B cell (primary cell): ENCODE data around the gene RNF103. TPM values are rescaled to one million over a fixed set of nuclear protein-coding genes. Genes with fewer than 3 reads are reported as not detected.

Source experiments
- ATAC-seq: fragments of 200-7000 bp; cut with Tn5 transposase; one replicate; pipeline ENCODE4 v1.10.0; 2021; ENCODE audit warnings: low read depth, mild to moderate bottlenecking, moderate number of reproducible peaks, moderate library complexity
- CTCF ChIA-PET: fragments of 350-600 bp; sonication (Branson Sonifier 250); formaldehyde crosslinking; loops from one replicate; lab custom pipeline; 2021; ENCODE audit warnings: antibody characterized with exemption, inconsistent platforms; lab: Charles Lee
- POLR2A ChIA-PET: fragments of 350-600 bp; sonication (Branson Sonifier 250); formaldehyde crosslinking; loops from one replicate; lab custom pipeline; 2021; ENCODE audit warnings: antibody characterized with exemption; lab: Charles Lee
- DNase-seq: peaks from one replicate; pipeline ENCODE4 v3.0.0; 2013
- H2AFZ ChIP-seq: 2 replicates; pipeline ENCODE4 v1.6.1; 2012; ENCODE audit warnings: mild to moderate bottlenecking, low read depth, low read length; ENCODE audit not compliant: insufficient read depth, poor library complexity, severe bottlenecking
- H3K27ac ChIP-seq, 2 donors: 1 replicate in 1 of 2; 2 replicates in 1 of 2; pipeline ENCODE4 v1.5.1; 2012 to 2013; ENCODE audit warnings: low read length in 2 of 2, mild to moderate bottlenecking in 2 of 2, moderate library complexity in 1 of 2
- H3K27me3 ChIP-seq, 4 experiments: fragments of 200-600 bp in 1 of 4; sonication (generic) in 1 of 4; replicated peaks in 1 of 4; 1 replicate in 2 of 4; 2 replicates in 2 of 4; pipeline versions ENCODE4 v1.6.1 to v1.7.0; 2013 to 2016; ENCODE audit warnings: low read length in 3 of 4, mild to moderate bottlenecking in 2 of 4, mixed read lengths in 1 of 4, moderate library complexity in 1 of 4; ENCODE audit not compliant: insufficient read depth in 4 of 4, control insufficient read depth in 3 of 4; ENCODE audit errors: control extremely low read depth in 1 of 4
- H3K36me3 ChIP-seq, 2 experiments: replicated peaks in 1 of 2; 1 replicate in 1 of 2; 2 replicates in 1 of 2; pipeline versions ENCODE4 v1.6.1 to v1.7.1; 2013; ENCODE audit warnings: low read length in 1 of 2; ENCODE audit not compliant: insufficient read depth in 2 of 2, control insufficient read depth in 1 of 2; ENCODE audit errors: control extremely low read depth in 1 of 2, extremely low read depth in 1 of 2
- H3K4me1 ChIP-seq, 2 donors: fragments of 200-600 bp in 1 of 2; sonication (generic) in 1 of 2; 1 replicate in 1 of 2; 2 replicates in 1 of 2; pipeline versions ENCODE4 v1.5.1 to v1.6.1; 2013 to 2017; ENCODE audit warnings: low read length in 2 of 2; ENCODE audit not compliant: control insufficient read depth in 2 of 2, insufficient read depth in 2 of 2
- H3K4me2 ChIP-seq: replicated peaks from 2 replicates; pipeline ENCODE3; 2012; ENCODE audit warnings: mild to moderate bottlenecking, low read depth, low read length; ENCODE audit not compliant: poor library complexity, severe bottlenecking
- H3K4me3 ChIP-seq, 5 experiments: fragments of 200-600 bp in 1 of 5; sonication (generic) in 1 of 5; 1 replicate in 3 of 5; 2 replicates in 2 of 5; pipeline versions ENCODE4 v1.5.1 to v1.7.0; 2011 to 2016; ENCODE audit warnings: low read length in 4 of 5, mild to moderate bottlenecking in 4 of 5, low read depth in 2 of 5, control low read depth in 1 of 5, moderate library complexity in 1 of 5; ENCODE audit not compliant: insufficient read depth in 1 of 5; ENCODE audit errors: control extremely low read depth in 1 of 5, extremely low read depth in 1 of 5
- H3K79me2 ChIP-seq: fragments of 200-600 bp; sonication (generic); one replicate; pipeline ENCODE4 v1.6.0; 2016; ENCODE audit warnings: low read length; ENCODE audit not compliant: control insufficient read depth, insufficient read depth
- H3K9ac ChIP-seq: fragments of 200-600 bp; sonication (generic); 2 replicates; pipeline ENCODE4 v1.6.1; 2017; ENCODE audit warnings: mild to moderate bottlenecking, low read length, moderate library complexity
- H3K9me3 ChIP-seq, 3 donors: one replicate each; pipeline versions ENCODE4 v1.6.1 to v1.7.1; 2013; ENCODE audit warnings: low read length in 2 of 3; ENCODE audit not compliant: control insufficient read depth in 2 of 3, insufficient read depth in 1 of 3; ENCODE audit errors: control extremely low read depth in 1 of 3
- H4K20me1 ChIP-seq: 2 replicates; pipeline ENCODE4 v1.6.0; 2012; ENCODE audit warnings: mild to moderate bottlenecking, low read length; ENCODE audit not compliant: insufficient read depth, control insufficient read depth, poor library complexity, severe bottlenecking
- H3K27ac Mint-ChIP-seq: one replicate; pipeline ENCODE4 v1.8.0; 2021; ENCODE audit warnings: mixed read lengths
- H3K27me3 Mint-ChIP-seq: one replicate; pipeline ENCODE4 v1.8.0; 2021; ENCODE audit warnings: mixed read lengths
- H3K4me1 Mint-ChIP-seq: one replicate; pipeline ENCODE4 v1.8.0; 2021; ENCODE audit warnings: mixed read lengths
- H3K4me3 Mint-ChIP-seq: one replicate; pipeline ENCODE4 v1.8.0; 2021; ENCODE audit warnings: mixed read lengths
- H3K9me3 Mint-ChIP-seq: one replicate; pipeline ENCODE4 v1.8.0; 2022; ENCODE audit warnings: mixed read lengths; ENCODE audit not compliant: insufficient read depth
- EZH2 ChIP-seq: IDR thresholded peaks from 2 replicates; pipeline ENCODE4 v1.6.1; 2012; ENCODE audit warnings: borderline replicate concordance, low read depth, mild to moderate bottlenecking, moderate library complexity, low read length; ENCODE audit not compliant: insufficient read depth, poor library complexity, severe bottlenecking
- WGBS: methylation state at CpG from one replicate; pipeline ENCODE4 v1.1.5; 2013; ENCODE audit warnings: missing lambda C conversion rate; ENCODE audit not compliant: insufficient coverage; 5-methylcytosine and 5-hydroxymethylcytosine counted together
- intact Hi-C: fragments of 100-400 bp; cut with micrococcal nuclease; formaldehyde crosslinking; loops from one replicate; pipeline ENCODE4 v1.10.0; 2022
- polyA plus RNA-seq: library from polyadenylated mRNA; depleted of rRNA; stranded (reverse); fragments of >200 nt; gene quantifications from 2 replicates; pipeline ENCODE4 v1.2.3, GENCODE V29; 2012
- total RNA-seq, 2 donors: library from RNA; stranded (reverse); fragments of 120-200 nt in 1 of 2; gene quantifications; 1 replicate in 1 of 2; 2 replicates in 1 of 2; pipeline versions ENCODE4 v1.2.3 to v1.2.4, GENCODE V29; 2013 to 2022
- TF ChIP-seq, protein P1 (sequence below): fragments of 200-600 bp; IDR thresholded peaks from one replicate; pipeline ENCODE4 v1.8.0; 2022; ENCODE audit warnings: antibody characterized with exemption, mild to moderate bottlenecking

Gene RNF103
- total and polyA plus RNA-seq, 2 donors (not counting 1 experiment from before 2014, with no cell fraction given), result 23.7 to 37.2 TPM

DNA sequence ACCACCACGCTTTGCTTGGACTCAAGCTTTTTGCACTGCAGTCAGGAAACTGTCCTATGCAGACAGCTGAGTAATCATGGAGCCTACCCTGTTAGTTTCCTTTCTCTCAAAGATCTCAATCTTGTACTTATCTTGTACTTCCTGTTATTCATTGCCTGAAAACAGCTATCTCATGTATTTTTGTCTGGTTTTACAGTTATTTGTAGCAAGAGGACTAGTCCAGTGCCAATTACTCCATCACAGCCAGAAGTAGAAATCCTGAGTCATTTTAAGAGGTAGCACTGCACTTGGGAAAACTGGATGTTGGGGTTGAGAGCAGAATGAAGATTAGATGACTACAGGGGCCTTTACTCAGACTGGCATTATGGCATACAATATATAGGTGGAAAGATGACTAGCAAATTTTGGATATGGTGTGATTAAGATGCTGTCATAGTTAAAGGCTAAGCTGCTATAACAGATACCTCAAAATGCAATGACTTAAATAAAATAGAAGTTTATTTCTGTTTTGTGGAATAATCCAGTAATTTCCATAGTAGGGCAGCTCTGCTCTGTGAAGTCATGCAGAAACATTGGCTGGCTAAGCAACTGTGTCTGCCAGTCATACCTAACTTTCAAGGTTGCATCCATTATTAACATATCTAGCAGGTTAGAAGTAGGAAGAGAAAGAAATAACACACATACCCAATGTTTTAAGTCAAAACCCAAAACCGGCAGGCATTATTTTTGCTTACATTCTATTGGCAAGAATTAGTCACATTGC, 39.3 kb downstream of the RNF103 start:
- 25% methylated on average over 1 of the region's 2 CpGs for WGBS
- Histone ChIP-seq H3K27ac (no peak overlapping the region), H3K79me2 (no peaks in the 10 kb centered on the region), H3K9ac (no peak overlapping the region), H4K20me1 (no peaks in the 10 kb centered on the region), H3K4me1 (no peaks in the 10 kb centered on the region), H2AFZ (no peak overlapping the region), H3K27me3 (no peaks in the 10 kb centered on the region), H3K9me3 (no peaks in the 10 kb centered on the region), H3K4me2 (no peak overlapping the region), H3K4me3 (no peak overlapping the region), H3K36me3 (no peaks in the 10 kb centered on the region)
- Mint-ChIP-seq H3K4me1 (peaks cover 3% of the 10 kb centered on the region), H3K27ac (no peak overlapping the region), H3K9me3 (no peaks in the 10 kb centered on the region), H3K4me3 (no peak overlapping the region), H3K27me3 (peaks cover 3% of the 10 kb centered on the region)
- ATAC-seq (no peak), DNase-seq (no peak)
- no peak for TF ChIP-seq EZH2
- TF ChIP-seq, protein P1, sequence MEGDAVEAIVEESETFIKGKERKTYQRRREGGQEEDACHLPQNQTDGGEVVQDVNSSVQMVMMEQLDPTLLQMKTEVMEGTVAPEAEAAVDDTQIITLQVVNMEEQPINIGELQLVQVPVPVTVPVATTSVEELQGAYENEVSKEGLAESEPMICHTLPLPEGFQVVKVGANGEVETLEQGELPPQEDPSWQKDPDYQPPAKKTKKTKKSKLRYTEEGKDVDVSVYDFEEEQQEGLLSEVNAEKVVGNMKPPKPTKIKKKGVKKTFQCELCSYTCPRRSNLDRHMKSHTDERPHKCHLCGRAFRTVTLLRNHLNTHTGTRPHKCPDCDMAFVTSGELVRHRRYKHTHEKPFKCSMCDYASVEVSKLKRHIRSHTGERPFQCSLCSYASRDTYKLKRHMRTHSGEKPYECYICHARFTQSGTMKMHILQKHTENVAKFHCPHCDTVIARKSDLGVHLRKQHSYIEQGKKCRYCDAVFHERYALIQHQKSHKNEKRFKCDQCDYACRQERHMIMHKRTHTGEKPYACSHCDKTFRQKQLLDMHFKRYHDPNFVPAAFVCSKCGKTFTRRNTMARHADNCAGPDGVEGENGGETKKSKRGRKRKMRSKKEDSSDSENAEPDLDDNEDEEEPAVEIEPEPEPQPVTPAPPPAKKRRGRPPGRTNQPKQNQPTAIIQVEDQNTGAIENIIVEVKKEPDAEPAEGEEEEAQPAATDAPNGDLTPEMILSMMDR, result no peak
- ChIA-PET POLR2A (no interaction called here), CTCF (no interaction called here)
- intact Hi-C loops, result no loop called here

GRCh38 chr2:86580560-86580959, 43.1 kb downstream of the RNF103 start:
- no peak overlapping the region for H3K27ac ChIP-seq
- H2AFZ ChIP-seq, result no peak overlapping the region
- Mint-ChIP-seq H3K4me3 (no peak overlapping the region), H3K4me1 (peaks cover 3% of the 10 kb centered on the region), H3K27ac (no peak overlapping the region), H3K27me3 (no peaks in the 10 kb centered on the region), H3K9me3 (no peaks in the 10 kb centered on the region)
- no peaks in the 10 kb centered on the region for H4K20me1 ChIP-seq
- intact Hi-C loops, result no loop called here
- ChIA-PET CTCF (no interaction called here), POLR2A (no interaction called here)
- no peaks in the 10 kb centered on the region for H3K27me3 ChIP-seq
- H3K79me2 ChIP-seq, result no peaks in the 10 kb centered on the region
- ATAC-seq, result no peak
- H3K4me1 ChIP-seq, result no peaks in the 10 kb centered on the region
- H3K9ac ChIP-seq, result no peak overlapping the region
- TF ChIP-seq, protein P1, result no peak
- TF ChIP-seq EZH2, result no peak
- H3K4me2 ChIP-seq, result no peak overlapping the region
- DNase-seq, result no peak
- no peaks in the 10 kb centered on the region for H3K9me3 ChIP-seq
- H3K4me3 ChIP-seq, result no peak overlapping the region
- no peaks in the 10 kb centered on the region for H3K36me3 ChIP-seq
